ENCODE measurements around the gene RAB11B. TPM values are rescaled to one million over a fixed set of nuclear protein-coding genes. Genes with fewer than 3 reads are reported as not detected.

The RAB11B gene
- total and polyA plus RNA-seq, 9 of the 15 experiments (the other 6 are each of a cell fraction or from before 2014, with no cell fraction given): 0.74 to 71.0 (median 13.8) TPM

DNA sequence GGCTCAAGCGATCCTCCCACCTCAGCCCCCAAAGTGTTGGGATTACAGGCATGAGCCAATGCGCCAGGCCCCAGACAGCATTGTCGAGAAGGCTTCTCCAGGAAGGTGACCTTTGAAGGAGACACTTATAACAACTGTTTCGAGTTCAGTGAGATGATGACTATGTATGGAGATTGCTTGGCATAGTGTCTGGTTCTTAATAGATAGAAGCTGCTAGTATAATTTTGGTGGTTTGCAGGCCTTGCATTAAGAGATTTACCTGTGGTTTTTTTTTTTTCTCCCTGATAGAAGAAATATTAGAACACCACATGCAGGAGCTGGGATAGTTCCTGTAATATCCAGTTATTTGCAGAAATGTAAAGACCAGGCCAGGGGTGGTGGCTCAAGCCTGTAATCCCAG, 26.6 kb downstream of the RAB11B start:
- ChIA-PET POLR2A (interaction anchor here (0.6 to 2.0 kb wide), 2 partner anchors 28 to 30 kb away, joined by 4 read pairs; no protein-coding TSS in a partner anchor), CTCF (ENCODE audit: low intra/inter-chr PET ratio) (no interaction called here)
- no peak overlapping the region for H2AFZ ChIP-seq (ENCODE audit: low read depth, low read length)
- WGBS (ENCODE audit: insufficient coverage, low coverage, missing lambda C conversion rate): 84% methylated on average over 4 of the region's 4 CpGs
- intact Hi-C loops (cut with micrococcal nuclease): loop anchor here (10.0 kb wide), 1 partner anchor 158 kb away; the partner anchor contains the start of gene MYO1F
- H3K27me3 ChIP-seq (ENCODE audit: control insufficient read depth in 2 of 2, insufficient read depth in 2 of 2, low read length in 2 of 2): no peaks in the 10 kb centered on the region
- no peak for ATAC-seq
- no peaks in the 10 kb centered on the region; the same call in 2 of the 3 replicates for H3K36me3 ChIP-seq (ENCODE audit: control insufficient read depth, insufficient read depth, low read length)
- TF ChIP-seq DDX20 (tag; IDR thresholded peaks at IDR 0.05; ENCODE audit: low read depth): no peak
- H3K4me1 ChIP-seq (replicated peaks in 1 of 2; ENCODE audit: control insufficient read depth in 2 of 2, insufficient read depth in 2 of 2, low read length in 2 of 2): peaks cover 29 to 51% of the 10 kb centered on the region in 2 experiments
- no peak for FAIRE-seq
- DNase-seq (ENCODE audit: extremely low read depth in 1 of 4, low spot score in 3 of 4): no peak
- no peak overlapping the region for H3K4me2 ChIP-seq (ENCODE audit: insufficient read depth, low read length)
- 0 out of 2 replicates have a peak, but pooled peaks cover 3% of the 10 kb centered on the region for H4K20me1 ChIP-seq (replicated peaks; ENCODE audit: control insufficient read depth, insufficient read depth, low read length)
- H3K9me3 ChIP-seq (replicated peaks; ENCODE audit: control insufficient read depth, insufficient read depth, low read depth, low read length): no peaks in the 10 kb centered on the region
- BruUV-seq (replicated peaks): no TSS peak
- H3K4me3 ChIP-seq: no peak overlapping the region
- H3K9me1 ChIP-seq (ENCODE audit: control insufficient read depth, insufficient read depth, low read length): no peaks in the 10 kb centered on the region
- H3K9ac ChIP-seq (ENCODE audit: insufficient read depth in 1 of 2, low read depth in 2 of 2, low read length in 2 of 2): no peak overlapping the region
- in situ Hi-C loops (cut with MboI): no loop called here
- no peaks in the 10 kb centered on the region for H3K79me2 ChIP-seq (ENCODE audit: control insufficient read depth, insufficient read depth, low read length)
- no peak overlapping the region for H3K27ac ChIP-seq (ENCODE audit: extremely low read depth, low read depth, low read length)

DNA sequence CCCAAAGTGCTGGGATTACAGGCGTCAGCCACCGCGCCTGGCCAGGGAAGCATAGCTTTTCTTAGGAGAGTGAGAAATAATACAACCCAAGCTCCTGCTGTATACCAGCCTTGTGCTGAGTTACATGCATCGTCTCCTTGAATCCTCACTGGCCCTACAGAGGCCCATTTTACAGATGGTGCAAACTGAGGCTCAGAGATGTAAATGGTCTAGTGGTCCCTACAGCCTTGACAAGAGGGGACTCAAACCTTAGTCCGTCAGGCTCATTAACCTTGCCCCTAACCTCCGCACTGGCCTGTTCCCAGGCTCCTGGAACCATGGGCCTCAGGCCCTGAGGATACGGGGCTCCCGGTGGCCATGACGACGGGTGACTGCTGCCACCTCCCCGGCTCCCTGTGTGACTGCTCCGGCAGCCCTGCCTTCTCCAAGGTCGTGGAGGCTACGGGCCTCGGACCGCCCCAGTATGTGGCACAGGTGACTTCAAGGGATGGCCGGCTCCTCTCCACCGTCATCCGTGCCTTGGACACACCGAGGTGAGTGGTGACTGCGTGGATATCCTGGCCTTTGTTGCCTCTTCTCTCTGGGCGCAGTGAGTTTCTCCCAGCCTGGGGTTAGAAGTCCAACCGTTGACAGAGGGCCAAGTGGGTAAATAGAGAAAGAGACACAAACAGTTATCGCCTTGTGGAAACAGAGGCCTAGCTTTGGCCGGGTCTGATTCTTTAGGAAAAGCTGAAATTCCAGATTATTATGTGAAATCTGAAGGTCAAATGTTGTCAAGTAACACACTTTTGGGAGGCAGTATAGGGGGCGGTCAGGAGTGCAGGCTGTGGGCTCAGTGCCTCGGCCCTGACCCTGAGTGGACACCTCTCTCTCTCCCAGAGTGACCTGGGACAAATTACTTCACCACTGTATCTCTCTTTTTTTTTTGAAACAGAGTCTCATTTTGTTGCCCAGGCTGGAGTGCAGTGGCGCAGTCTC, 31.6 kb downstream of the RAB11B start:
- FAIRE-seq (no peak), ATAC-seq (no peak), DNase-seq (ENCODE audit: extremely low read depth in 1 of 4, low spot score in 3 of 4) (peak in 1 of 4 experiments; percentile 5)
- ChIA-PET CTCF (ENCODE audit: low intra/inter-chr PET ratio) (no interaction called here), POLR2A (interaction anchor here (1.7 to 3.7 kb wide), 2 partner anchors 23 to 27 kb away, joined by 10 to 18 read pairs; partner anchors contain the start of gene HNRNPM)
- Histone ChIP-seq H3K27ac (ENCODE audit: extremely low read depth, low read depth, low read length) (no peak overlapping the region), H3K36me3 (ENCODE audit: control insufficient read depth, insufficient read depth, low read length) (no peaks in the 10 kb centered on the region; the same call in 2 of the 3 replicates), H3K79me2 (ENCODE audit: control insufficient read depth, insufficient read depth, low read length) (no peaks in the 10 kb centered on the region), H4K20me1 (replicated peaks; ENCODE audit: control insufficient read depth, insufficient read depth, low read length) (0 out of 2 replicates have a peak, but pooled peaks cover 3% of the 10 kb centered on the region), H3K9me3 (replicated peaks; ENCODE audit: control insufficient read depth, insufficient read depth, low read depth, low read length) (no peaks in the 10 kb centered on the region), H3K4me1 (replicated peaks in 1 of 2; ENCODE audit: control insufficient read depth in 2 of 2, insufficient read depth in 2 of 2, low read length in 2 of 2) (peaks cover 25 to 44% of the 10 kb centered on the region in 2 experiments), H3K9me1 (ENCODE audit: control insufficient read depth, insufficient read depth, low read length) (no peaks in the 10 kb centered on the region), H3K4me2 (ENCODE audit: insufficient read depth, low read length) (no peak overlapping the region), H3K4me3 (no peak overlapping the region), H3K27me3 (ENCODE audit: control insufficient read depth in 2 of 2, insufficient read depth in 2 of 2, low read length in 2 of 2) (no peaks in the 10 kb centered on the region), H3K9ac (ENCODE audit: insufficient read depth in 1 of 2, low read depth in 2 of 2, low read length in 2 of 2) (peak overlapping the region in 1 of 2 experiments; percentile 60; a peak in 2 of 4 replicates), H2AFZ (ENCODE audit: low read depth, low read length) (no peak overlapping the region)
- no TSS peak for BruUV-seq (replicated peaks)
- intact Hi-C loops (cut with micrococcal nuclease): no loop called here
- in situ Hi-C loops (cut with MboI): no loop called here
- 93% methylated on average over 28 of the region's 28 CpGs for WGBS (ENCODE audit: insufficient coverage, low coverage, missing lambda C conversion rate)
- TF ChIP-seq RCOR1 (IDR thresholded peaks at IDR 0.05; ENCODE audit: borderline replicate concordance in 1 of 2, low read depth in 2 of 2, low read length in 2 of 2): peak in 1 of 2 experiments; percentile 42; a peak in 1 of 4 replicates
- TF ChIP-seq RBM25 (IDR thresholded peaks at IDR 0.05; ENCODE audit: low read depth, low read length, severe bottlenecking): peak; percentile 74

Data from K562 (cell line).